Measurements from ENCODE around the gene ARAP2.

GRCh38 chr4:36024901-36025660, 219.2 kb downstream of the ARAP2 start:
- TF ChIP-seq CTCF (IDR thresholded peaks at IDR 0.05), result no peak
- TF ChIP-seq POLR2A (IDR thresholded peaks at IDR 0.05), result no peak
- no peak for TF ChIP-seq POLR2AphosphoS5 (IDR thresholded peaks at IDR 0.05)
- no peak for TF ChIP-seq EP300 (IDR thresholded peaks at IDR 0.05)

Measured in gastroesophageal sphincter (tissue), 3 donors.